ENCODE measurements around the gene FBXL16.

DNA sequence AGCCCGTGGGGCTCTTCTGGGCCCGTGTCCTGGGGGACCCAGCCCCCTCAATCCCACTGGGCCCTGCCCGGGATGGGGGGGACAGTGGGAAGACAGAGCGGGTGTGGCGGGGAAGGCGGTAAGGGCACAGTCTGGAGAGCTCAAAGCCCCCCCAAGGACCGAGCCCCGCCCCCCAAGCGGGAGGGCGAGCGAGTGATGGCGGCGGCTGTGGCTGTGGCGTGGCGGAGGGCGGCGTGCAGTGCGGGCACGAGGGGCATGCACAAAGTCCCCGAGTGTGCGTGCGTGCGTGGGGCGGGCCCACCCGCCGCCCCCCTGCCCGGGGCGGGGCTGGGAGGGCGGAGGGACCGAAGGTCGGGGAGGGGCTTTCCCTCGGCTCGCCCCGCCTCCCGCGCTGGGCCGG, 11.8 kb downstream of the FBXL16 start:
- no peak for TF ChIP-seq CTCF (IDR thresholded peaks at IDR 0.05)
- no peak for TF ChIP-seq POLR2A (IDR thresholded peaks at IDR 0.05)

Measured in esophagus squamous epithelium (tissue), 4 donors.